HG03342 (cell line): ENCODE data around the gene COLEC12.

Experiments
- ATAC-seq: cut with Tn5 transposase; IDR thresholded peaks from one replicate; pipeline ENCODE4 v1.9.1; 2021; ENCODE audit warnings: mild to moderate bottlenecking, moderate library complexity; ENCODE audit not compliant: unreplicated experiment

COLEC12 gene

DNA sequence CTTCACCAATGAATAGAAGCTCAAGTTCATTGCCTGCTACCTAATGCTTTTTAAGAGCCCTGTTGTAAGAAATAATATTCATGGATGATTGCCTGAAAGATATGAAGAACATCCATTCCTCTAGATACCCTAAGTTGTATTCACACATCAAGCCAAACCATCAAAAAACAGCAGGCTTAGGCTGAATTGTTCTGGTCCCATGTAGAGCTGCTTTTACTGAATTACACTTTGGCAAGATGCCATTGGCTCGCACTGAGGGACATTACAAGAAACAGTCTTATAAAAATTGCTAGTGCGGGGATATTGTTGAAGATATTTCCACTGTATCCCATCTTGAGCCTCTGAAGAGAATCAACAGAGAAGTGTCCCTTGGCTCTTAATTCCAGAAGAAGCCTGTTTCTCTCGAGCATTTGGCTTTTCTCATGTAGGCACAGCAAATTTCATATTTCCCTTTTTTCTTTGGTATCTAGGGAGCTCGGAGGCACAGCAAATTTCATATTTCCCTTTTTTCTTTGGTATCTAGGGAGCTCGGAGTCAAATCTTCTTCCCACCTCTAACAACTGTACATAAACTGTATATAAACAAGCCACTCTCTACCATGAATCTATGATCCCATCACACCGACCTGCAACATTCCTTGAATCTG lies 107.5 kb downstream of the COLEC12 start:
- no peak for ATAC-seq

GRCh38 chr18:390741-391478 lies 109.6 kb downstream of the COLEC12 start:
- ATAC-seq = no peak

DNA sequence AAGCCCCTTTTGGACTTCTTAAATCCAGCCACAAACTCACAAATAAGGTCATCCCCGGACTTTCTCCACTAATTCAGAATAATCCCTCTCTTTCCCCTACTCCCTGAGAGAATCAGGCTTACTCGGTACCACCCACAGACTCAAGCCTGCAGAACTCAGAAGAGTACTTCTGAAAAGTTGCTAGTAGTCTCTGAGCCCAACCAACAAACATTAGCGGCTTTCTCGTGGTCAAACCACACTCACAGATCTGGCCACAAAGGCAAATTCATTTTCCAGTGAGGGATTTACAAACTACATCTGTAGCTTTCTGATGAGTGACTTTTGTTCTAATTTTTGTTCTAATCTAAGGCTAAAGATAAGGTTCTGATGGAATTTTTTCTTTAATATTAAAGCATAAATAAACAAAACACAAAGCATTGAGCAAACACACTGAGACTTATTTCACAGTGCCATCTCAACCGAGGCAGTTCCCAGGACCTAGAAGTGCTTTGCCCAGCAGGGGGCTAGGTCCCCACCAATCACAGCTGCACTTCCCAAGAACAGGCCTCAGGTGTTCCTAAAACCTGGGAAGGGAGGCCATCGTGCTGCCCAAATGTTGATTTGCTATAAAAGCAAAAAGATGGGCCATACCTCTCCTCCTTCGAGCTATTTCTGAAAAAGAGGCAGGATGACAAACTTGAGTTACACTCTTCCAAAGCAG lies 110.7 kb downstream of the COLEC12 start:
- ATAC-seq = no peak

- no peak for ATAC-seq
Measured at GRCh38 chr18:388200-388599, 112.3 kb downstream of the COLEC12 start.

DNA sequence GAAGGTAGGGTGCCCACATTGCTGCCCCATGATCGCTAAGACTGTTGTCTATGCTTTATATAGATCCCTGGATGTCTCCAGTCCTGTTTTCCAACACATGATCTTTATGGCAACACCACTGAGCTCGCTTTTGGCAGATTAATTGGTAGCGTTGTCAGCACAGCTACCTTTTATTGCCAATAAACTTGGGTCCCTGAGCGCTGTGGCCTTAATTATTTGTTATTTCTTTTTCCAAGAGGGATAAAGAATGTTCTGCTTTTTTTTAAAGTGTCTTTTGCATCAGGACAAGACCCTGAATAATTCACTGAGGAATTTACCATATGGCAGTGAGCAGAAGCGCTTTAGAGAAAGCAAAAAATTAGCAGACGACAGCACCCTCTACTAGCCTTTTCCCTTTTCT lies 113.5 kb downstream of the COLEC12 start:
- no peak for ATAC-seq

DNA sequence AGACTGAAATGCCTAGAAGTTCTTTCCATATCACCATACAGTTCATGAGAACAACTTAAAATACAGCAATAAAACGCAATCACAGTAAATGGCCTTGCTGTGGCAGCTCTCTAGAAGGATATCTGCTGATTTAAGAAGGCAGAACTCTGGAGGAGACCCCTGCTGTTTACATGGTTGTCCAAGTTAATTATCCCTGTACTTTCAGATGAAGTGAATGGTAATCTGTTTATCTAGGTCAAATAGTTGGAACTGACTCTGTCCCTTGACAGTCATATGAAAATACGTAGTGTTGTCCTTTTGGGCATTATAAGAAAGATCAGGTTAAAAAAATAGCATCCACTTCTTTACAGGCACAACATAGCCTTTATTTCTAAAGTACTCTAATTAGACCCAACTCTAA lies 115.6 kb downstream of the COLEC12 start:
- ATAC-seq = no peak

DNA sequence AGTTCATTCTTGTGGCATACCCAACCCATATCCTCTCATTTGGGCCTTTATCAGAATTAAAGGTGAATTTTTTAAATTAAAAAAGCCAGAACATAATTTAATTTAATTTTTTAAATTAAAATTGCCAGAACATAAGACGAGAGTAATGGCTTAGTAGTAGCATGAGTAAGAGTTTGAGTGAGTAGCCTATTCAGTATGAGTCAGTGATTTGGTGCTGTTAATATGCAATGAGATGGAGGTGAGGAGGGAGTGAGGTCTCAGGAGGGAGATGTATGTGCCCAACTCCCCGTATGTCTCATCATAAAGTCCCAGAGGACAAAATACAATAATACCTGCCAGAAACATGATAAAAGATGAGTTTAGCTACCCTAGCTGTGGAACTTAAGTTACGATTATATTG lies 117.4 kb downstream of the COLEC12 start:
- ATAC-seq = no peak

- ATAC-seq = no peak
Measured at GRCh38 chr18:382423-382984, 118.0 kb downstream of the COLEC12 start.

GRCh38 chr18:379681-380330 lies 120.7 kb downstream of the COLEC12 start:
- no peak for ATAC-seq

DNA sequence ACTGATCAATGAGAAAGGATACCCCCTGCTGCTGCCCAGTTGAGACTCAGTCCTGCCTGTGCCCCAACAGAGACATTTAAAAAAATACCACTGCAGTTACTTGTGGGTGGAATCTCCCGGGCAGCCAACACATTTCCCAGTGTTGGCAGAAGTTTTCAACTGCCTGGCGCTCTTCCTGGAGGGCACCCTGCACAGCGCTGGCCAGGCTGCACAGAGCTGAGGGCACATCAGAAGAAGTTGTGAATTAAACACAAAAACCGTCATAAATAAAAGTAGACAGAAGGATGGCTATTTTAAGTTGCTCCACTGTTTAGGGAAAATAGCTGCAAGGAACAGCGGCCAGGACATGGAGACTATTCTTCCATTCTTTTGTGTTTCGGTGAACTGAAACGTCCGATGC lies 122.4 kb downstream of the COLEC12 start:
- ATAC-seq = no peak

GRCh38 chr18:377088-377487 lies 123.4 kb downstream of the COLEC12 start:
- ATAC-seq = no peak

- no peak for ATAC-seq
Measured at GRCh38 chr18:376311-376710, 124.2 kb downstream of the COLEC12 start.

GRCh38 chr18:374721-375168 lies 125.8 kb downstream of the COLEC12 start:
- ATAC-seq = peak; percentile 83

DNA sequence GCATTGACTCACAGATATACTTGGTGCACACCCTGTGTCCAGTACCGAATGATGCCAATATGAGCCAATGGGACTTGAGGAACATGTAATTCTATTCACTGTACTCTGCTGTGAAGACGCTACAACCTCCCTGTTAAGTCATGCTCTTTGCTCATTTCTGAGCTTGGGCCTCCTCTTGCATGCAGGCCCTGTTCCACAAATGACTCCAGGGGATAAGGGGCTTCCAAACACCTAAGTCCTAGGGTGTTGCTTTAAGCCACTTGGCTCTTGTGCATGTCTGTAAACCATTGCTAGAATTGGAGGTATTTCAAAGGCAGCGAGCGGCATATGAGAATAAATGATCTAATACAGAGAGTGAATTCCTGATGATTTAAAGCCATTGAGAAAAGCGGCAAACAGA lies 126.7 kb downstream of the COLEC12 start:
- ATAC-seq = no peak

- ATAC-seq = no peak
Measured at GRCh38 chr18:371609-371982, 128.9 kb downstream of the COLEC12 start.

DNA sequence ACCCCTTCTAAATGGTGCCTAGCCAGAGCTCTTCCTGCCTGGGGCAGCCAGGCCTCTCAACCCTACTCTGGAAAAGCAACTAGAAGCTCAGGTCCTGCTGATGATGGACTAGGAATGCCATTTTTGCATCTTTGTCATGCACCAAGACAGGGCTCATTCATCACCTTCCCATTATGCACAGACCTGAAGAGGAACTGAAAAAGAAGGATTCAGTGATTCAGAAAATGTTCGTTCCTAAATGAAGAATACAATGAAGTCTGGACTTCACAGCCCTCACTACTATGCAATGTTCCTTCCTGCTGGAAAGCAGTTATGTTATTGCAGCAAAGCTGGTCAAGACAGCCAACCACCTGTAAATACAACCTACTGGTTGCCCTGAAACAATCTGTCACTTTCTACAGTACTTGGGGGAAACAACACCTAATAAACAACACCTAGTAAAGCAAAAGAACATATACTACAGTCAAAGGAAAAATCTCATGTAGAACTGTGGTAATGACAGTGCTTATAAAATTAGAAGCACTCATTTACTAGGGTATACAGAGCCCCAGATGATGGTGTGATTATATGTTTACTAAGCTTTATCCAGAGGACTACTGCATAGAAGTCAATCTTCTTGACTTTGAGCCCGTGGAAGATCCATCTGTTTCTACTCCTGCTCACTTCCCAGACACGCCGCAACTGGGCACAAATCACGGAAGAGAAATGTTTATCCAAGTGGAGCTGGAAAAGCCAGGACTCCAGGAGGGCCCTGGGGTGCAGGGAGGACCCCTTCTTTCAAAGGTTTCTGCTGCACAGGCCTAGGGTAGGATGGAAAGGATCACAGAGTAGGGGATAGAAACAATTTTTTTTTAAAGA lies 129.5 kb downstream of the COLEC12 start:
- ATAC-seq = no peak

DNA sequence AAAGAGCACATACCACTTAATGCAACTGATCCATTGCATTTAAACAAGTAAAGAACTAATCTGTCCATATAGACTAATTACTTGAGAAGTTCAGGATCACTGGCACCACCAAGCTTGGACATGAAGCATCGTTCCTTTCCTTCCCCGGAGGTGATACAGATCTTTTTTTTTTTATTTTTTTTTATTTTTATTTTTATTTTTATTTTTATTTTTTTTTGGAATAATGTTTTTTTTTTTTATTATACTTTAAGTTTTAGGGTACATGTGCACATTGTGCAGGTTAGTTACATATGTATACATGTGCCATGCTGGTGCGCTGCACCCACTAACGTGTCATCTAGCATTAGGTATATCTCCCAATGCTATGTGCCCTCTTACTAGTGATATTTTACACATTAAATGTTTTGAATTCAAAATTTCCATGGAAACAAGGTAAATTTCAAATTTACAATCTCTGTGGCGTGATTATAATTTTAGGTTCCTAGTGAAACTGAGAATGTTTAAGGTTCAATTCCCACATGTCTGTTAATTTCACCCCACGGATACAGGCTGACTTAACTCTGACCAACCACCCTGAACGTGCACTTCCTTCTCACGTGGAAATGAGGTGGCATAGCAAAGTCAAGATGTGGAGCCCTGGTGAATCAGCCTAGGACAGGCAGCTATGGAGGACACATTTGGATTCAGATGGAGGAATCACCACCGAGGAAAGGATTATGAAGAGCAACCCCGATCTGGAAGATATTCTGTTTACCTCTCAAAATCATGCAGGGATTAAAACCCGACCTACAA lies 131.1 kb downstream of the COLEC12 start:
- ATAC-seq = no peak

GRCh38 chr18:366466-367061 lies 133.9 kb downstream of the COLEC12 start:
- ATAC-seq = no peak

- ATAC-seq = no peak
Measured at GRCh38 chr18:365651-366050, 134.8 kb downstream of the COLEC12 start.
